ENCODE data around the gene UTP4. TPM values are rescaled to one million over a fixed set of nuclear protein-coding genes. Genes with fewer than 3 reads are reported as not detected.

Gene UTP4
- total RNA-seq, 4 donors from 2014 or later, result 16.4 to 36.2 (median 25.8) TPM

- no peaks in the 10 kb centered on the region for H3K36me3 ChIP-seq
- peak overlapping the region in 1 of 4 donors; percentile 2 for H3K27ac ChIP-seq
- no peak overlapping the region for H3K4me3 ChIP-seq
- H3K4me1 ChIP-seq, result peaks cover 6 to 82% (median 29%) of the 10 kb centered on the region in 3 donors
- TF ChIP-seq POLR2A (IDR thresholded peaks at IDR 0.05), result no peak
- no peak for TF ChIP-seq EP300 (IDR thresholded peaks at IDR 0.05)
- TF ChIP-seq CTCF (IDR thresholded peaks at IDR 0.05), result no peak
- no peak for TF ChIP-seq POLR2AphosphoS5 (IDR thresholded peaks at IDR 0.05)
- ATAC-seq, result no peak
- H3K9me3 ChIP-seq, result no peaks in the 10 kb centered on the region
- 75 to 81% methylated on average over 3 of the region's 3 CpGs for WGBS, 2 donors (ENCODE audit: low coverage in 1 of 2)
- no peaks in the 10 kb centered on the region for H3K27me3 ChIP-seq
Observed at GRCh38 chr16:69190598-69190997, 58.1 kb downstream of the UTP4 start.

- no peak overlapping the region for H3K4me3 ChIP-seq
- TF ChIP-seq CTCF (IDR thresholded peaks at IDR 0.05) (no peak), POLR2AphosphoS5 (IDR thresholded peaks at IDR 0.05) (no peak), EP300 (IDR thresholded peaks at IDR 0.05) (no peak), POLR2A (IDR thresholded peaks at IDR 0.05) (no peak)
- H3K27me3 ChIP-seq, result no peaks in the 10 kb centered on the region
- ATAC-seq, result no peak
- H3K9me3 ChIP-seq, result no peaks in the 10 kb centered on the region
- no peaks in the 10 kb centered on the region for H3K36me3 ChIP-seq
- 80 to 100% methylated on average over 1 to 2 of the region's 2 CpGs for WGBS, 2 donors (ENCODE audit: low coverage in 1 of 2)
- peak overlapping the region in 2 of 4 donors; percentile 44 to 71 for H3K27ac ChIP-seq
- H3K4me1 ChIP-seq, result peaks cover 6 to 83% (median 27%) of the 10 kb centered on the region in 3 donors
Observed at GRCh38 chr16:69191136-69191535, 58.7 kb downstream of the UTP4 start.

- no peaks in the 10 kb centered on the region for H3K27me3 ChIP-seq
- no peak for ATAC-seq
- H3K4me3 ChIP-seq, result no peak overlapping the region
- no peaks in the 10 kb centered on the region for H3K9me3 ChIP-seq
- peak overlapping the region in 1 of 4 donors; percentile 17 for H3K27ac ChIP-seq
- H3K4me1 ChIP-seq, result peaks cover 8 to 90% (median 19%) of the 10 kb centered on the region in 3 donors
- TF ChIP-seq POLR2A (IDR thresholded peaks at IDR 0.05) (no peak), CTCF (IDR thresholded peaks at IDR 0.05) (no peak), POLR2AphosphoS5 (IDR thresholded peaks at IDR 0.05) (no peak), EP300 (IDR thresholded peaks at IDR 0.05) (no peak)
- no peaks in the 10 kb centered on the region for H3K36me3 ChIP-seq
Observed at GRCh38 chr16:69193855-69194254, 61.4 kb downstream of the UTP4 start.

- TF ChIP-seq EP300 (IDR thresholded peaks at IDR 0.05), result no peak
- no peak for TF ChIP-seq CTCF (IDR thresholded peaks at IDR 0.05)
- peak; percentile 27 for TF ChIP-seq POLR2AphosphoS5 (IDR thresholded peaks at IDR 0.05)
- TF ChIP-seq POLR2A (IDR thresholded peaks at IDR 0.05), result no peak
- Histone ChIP-seq H3K4me3 (no peak overlapping the region), H3K4me1 (peaks cover 8 to 86% (median 14%) of the 10 kb centered on the region in 3 donors), H3K27ac (peak overlapping the region in 1 of 4 donors; percentile 17), H3K9me3 (no peaks in the 10 kb centered on the region), H3K36me3 (no peaks in the 10 kb centered on the region), H3K27me3 (no peaks in the 10 kb centered on the region)
- ATAC-seq, result peak; percentile 46
Observed at GRCh38 chr16:69194488-69194887, 62.0 kb downstream of the UTP4 start.

- Histone ChIP-seq H3K27ac (no peak overlapping the region), H3K4me3 (no peak overlapping the region), H3K9me3 (no peaks in the 10 kb centered on the region), H3K27me3 (no peaks in the 10 kb centered on the region), H3K4me1 (peaks cover 5 to 76% (median 8%) of the 10 kb centered on the region in 3 donors), H3K36me3 (no peaks in the 10 kb centered on the region)
- TF ChIP-seq EP300 (IDR thresholded peaks at IDR 0.05) (no peak), POLR2A (IDR thresholded peaks at IDR 0.05) (no peak), CTCF (IDR thresholded peaks at IDR 0.05) (no peak), POLR2AphosphoS5 (IDR thresholded peaks at IDR 0.05) (no peak)
- ATAC-seq, result no peak
- WGBS, 2 donors (ENCODE audit: low coverage in 1 of 2), result 48% methylated on average over 2 of the region's 4 CpGs; no CpG with 5 or more reads in 1 of the 2 donors
Observed at GRCh38 chr16:69195369-69196029, 63.0 kb downstream of the UTP4 start.

All from gastroesophageal sphincter (tissue), 4 donors.